Astrocyte (in vitro differentiated cells and primary cell): ENCODE data around the gene SSBP1. TPM values are rescaled to one million over a fixed set of nuclear protein-coding genes. Genes with fewer than 3 reads are reported as not detected.

Experiments used
- DNase-seq: peaks from one replicate; pipeline ENCODE4 v3.0.0-alpha.2; 2010; ENCODE audit warnings: low read depth
- FAIRE-seq: peaks from 2 replicates; lab custom pipeline; 2011; peaks lifted over from hg19 to GRCh38; lab: Jason Lieb, UNC
- H2AFZ ChIP-seq: 2 replicates; pipeline ENCODE4 v1.6.0; 2012; ENCODE audit warnings: low read depth, low read length, inconsistent platforms
- H3K27ac ChIP-seq: 2 replicates; pipeline ENCODE4 v1.5.1; 2011; ENCODE audit warnings: low read depth, low read length, inconsistent platforms
- H3K27me3 ChIP-seq: 2 replicates; pipeline ENCODE4 v1.6.0; 2011; ENCODE audit warnings: low read length, inconsistent platforms; ENCODE audit not compliant: insufficient read depth
- H3K36me3 ChIP-seq: 2 replicates; pipeline ENCODE4 v1.5.1; 2011; ENCODE audit warnings: low read length, inconsistent platforms; ENCODE audit not compliant: insufficient read depth
- H3K4me1 ChIP-seq: 2 replicates; pipeline ENCODE4 v1.5.1; 2011; ENCODE audit warnings: low read length, inconsistent platforms; ENCODE audit not compliant: insufficient read depth
- H3K4me2 ChIP-seq: 2 replicates; pipeline ENCODE4 v1.6.0; 2012; ENCODE audit warnings: low read length, inconsistent platforms
- H3K4me3 ChIP-seq: 2 replicates; pipeline ENCODE4 v1.5.1; 2011; ENCODE audit warnings: low read depth, mild to moderate bottlenecking, low read length, inconsistent platforms; ENCODE audit not compliant: insufficient read depth
- H3K79me2 ChIP-seq: 2 replicates; pipeline ENCODE4 v1.6.0; 2012; ENCODE audit warnings: mild to moderate bottlenecking, low read length, inconsistent platforms; ENCODE audit not compliant: insufficient read depth
- H3K9ac ChIP-seq: 2 replicates; pipeline ENCODE4 v1.6.0; 2012; ENCODE audit warnings: mild to moderate bottlenecking, low read length, inconsistent platforms
- H3K9me3 ChIP-seq: 2 replicates; pipeline ENCODE4 v1.5.1; 2012; ENCODE audit warnings: low read depth, mild to moderate bottlenecking, low read length, inconsistent platforms; ENCODE audit not compliant: insufficient read depth
- H4K20me1 ChIP-seq: 2 replicates; pipeline ENCODE4 v1.6.0; 2012; ENCODE audit warnings: low read length, inconsistent platforms; ENCODE audit not compliant: insufficient read depth
- H3K27ac Mint-ChIP-seq: one replicate; pipeline ENCODE4 v1.8.0; 2021; ENCODE audit warnings: mild to moderate bottlenecking, mixed read lengths; ENCODE audit not compliant: unreplicated experiment
- H3K27me3 Mint-ChIP-seq: one replicate; pipeline ENCODE4 v1.8.0; 2021; ENCODE audit warnings: low read depth, mixed read lengths; ENCODE audit not compliant: unreplicated experiment
- H3K36me3 Mint-ChIP-seq: one replicate; pipeline ENCODE4 v1.8.0; 2021; ENCODE audit warnings: low read depth, mixed read lengths; ENCODE audit not compliant: unreplicated experiment
- H3K4me1 Mint-ChIP-seq: one replicate; pipeline ENCODE4 v1.8.0; 2021; ENCODE audit warnings: low read depth, mixed read lengths; ENCODE audit not compliant: unreplicated experiment
- H3K4me3 Mint-ChIP-seq: one replicate; pipeline ENCODE4 v1.8.0; 2021; ENCODE audit warnings: mild to moderate bottlenecking, moderate library complexity, mixed read lengths; ENCODE audit not compliant: unreplicated experiment
- H3K9me3 Mint-ChIP-seq: one replicate; pipeline ENCODE4 v1.8.0; 2021; ENCODE audit warnings: mild to moderate bottlenecking, mixed read lengths; ENCODE audit not compliant: unreplicated experiment
- CTCF ChIP-seq: IDR thresholded peaks from 2 replicates; pipeline ENCODE4 v1.5.1; 2011; ENCODE audit warnings: low read depth, mild to moderate bottlenecking, inconsistent platforms, low read length, moderate library complexity; ENCODE audit not compliant: insufficient read depth
- EZH2 ChIP-seq: IDR thresholded peaks from 2 replicates; pipeline ENCODE4 v1.6.1; 2012; ENCODE audit warnings: mild to moderate bottlenecking, low read length, inconsistent platforms; ENCODE audit not compliant: insufficient read depth
- total RNA-seq: library from RNA; stranded (reverse); gene quantifications from 2 replicates; pipeline ENCODE4 v1.2.1, GENCODE V29; 2021

SSBP1 gene
- total RNA-seq, 1 donor from 2014 or later: 146 TPM

DNA sequence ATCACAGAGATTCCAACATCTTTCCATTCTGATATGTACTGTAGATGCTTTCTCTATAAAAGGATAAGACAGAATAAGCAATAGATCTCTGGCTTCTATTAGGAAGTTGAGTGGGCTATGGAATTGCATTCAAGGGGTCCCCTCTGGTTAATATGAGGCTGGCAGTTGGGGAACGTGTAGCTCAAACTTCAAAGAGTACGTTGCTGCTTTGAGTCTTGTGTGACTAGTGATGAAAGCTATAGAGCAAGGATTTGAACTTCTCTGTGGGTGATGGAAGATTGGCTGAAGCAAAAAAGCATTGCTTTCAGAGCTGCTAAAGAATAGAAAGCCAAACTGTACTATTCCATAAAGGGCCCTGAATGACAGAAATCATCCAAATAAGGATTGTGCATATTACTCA is 23.6 kb upstream of the SSBP1 start:
- Mint-ChIP-seq H3K4me3 (no peak overlapping the region), H3K36me3 (no peaks in the 10 kb centered on the region), H3K4me1 (no peaks in the 10 kb centered on the region), H3K27me3 (peaks cover 7% of the 10 kb centered on the region), H3K9me3 (no peaks in the 10 kb centered on the region), H3K27ac (no peak overlapping the region)
- Histone ChIP-seq H3K9me3 (no peaks in the 10 kb centered on the region), H4K20me1 (no peaks in the 10 kb centered on the region), H3K4me1 (no peaks in the 10 kb centered on the region), H3K4me3 (no peak overlapping the region), H2AFZ (no peak overlapping the region), H3K36me3 (no peaks in the 10 kb centered on the region), H3K9ac (no peak overlapping the region), H3K4me2 (no peak overlapping the region), H3K79me2 (no peaks in the 10 kb centered on the region), H3K27me3 (no peaks in the 10 kb centered on the region), H3K27ac (no peak overlapping the region)
- TF ChIP-seq CTCF (no peak), EZH2 (no peak)
- no peak for FAIRE-seq
- no peak for DNase-seq

- Histone ChIP-seq H3K27ac (no peak overlapping the region), H3K4me1 (no peaks in the 10 kb centered on the region)
Measured at GRCh38 chr7:141715018-141715417, 23.1 kb upstream of the SSBP1 start.

More at GRCh38 chr7:141715018-141715417, 23.1 kb upstream of the SSBP1 start:
- Histone ChIP-seq H3K79me2 (no peaks in the 10 kb centered on the region), H3K36me3 (no peaks in the 10 kb centered on the region), H3K9me3 (no peaks in the 10 kb centered on the region), H3K4me3 (no peak overlapping the region), H2AFZ (no peak overlapping the region), H4K20me1 (no peaks in the 10 kb centered on the region), H3K9ac (no peak overlapping the region), H3K4me2 (no peak overlapping the region), H3K27me3 (no peaks in the 10 kb centered on the region)
- FAIRE-seq (no peak), DNase-seq (no peak)
- Mint-ChIP-seq H3K9me3 (no peaks in the 10 kb centered on the region), H3K4me3 (no peak overlapping the region), H3K27ac (no peak overlapping the region), H3K27me3 (peaks cover 7% of the 10 kb centered on the region), H3K36me3 (no peaks in the 10 kb centered on the region), H3K4me1 (no peaks in the 10 kb centered on the region)
- TF ChIP-seq CTCF (no peak), EZH2 (no peak)
